ENCODE data around the gene RTP2.

The RTP2 gene

DNA sequence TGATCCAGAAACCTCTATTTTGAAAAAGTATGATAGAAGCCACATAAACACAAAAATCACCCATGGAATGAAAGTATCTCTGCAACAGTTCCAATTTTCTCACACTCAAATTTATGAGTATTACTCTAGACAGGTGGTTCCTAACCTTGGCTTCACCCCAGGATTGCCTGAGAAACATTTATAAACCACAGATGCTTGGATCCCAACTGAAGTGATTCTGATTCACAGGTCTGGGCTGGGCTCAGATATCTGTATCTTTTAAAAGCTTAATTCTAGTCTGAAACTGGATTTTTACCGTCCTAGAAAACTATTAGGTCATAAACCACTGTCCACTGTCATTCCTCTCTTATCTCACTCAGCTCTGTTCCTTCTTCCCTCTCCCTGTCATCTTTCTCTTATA is 24.8 kb downstream of the RTP2 start:
- ChIA-PET POLR2A (no interaction called here), CTCF (interaction anchor here (0.6 to 11.0 kb wide), 7 partner anchors 29 to 564 kb away, joined by 3 to 407 read pairs (median 8); no protein-coding TSS in a partner anchor)
- Histone ChIP-seq H3K4me1 (ENCODE audit: control insufficient read depth, insufficient read depth, low read length) (no peaks in the 10 kb centered on the region), H3K27ac (ENCODE audit: extremely low read depth, low read depth, low read length) (no peak overlapping the region), H3K4me3 (ENCODE audit: low read depth, low read length) (no peak overlapping the region), H3K36me3 (ENCODE audit: control insufficient read depth in 2 of 2, insufficient read depth in 1 of 2, low read length in 2 of 2) (no peaks in the 10 kb centered on the region), H3K9me3 (ENCODE audit: control insufficient read depth, insufficient read depth, low read depth, low read length) (no peaks in the 10 kb centered on the region)
- TF ChIP-seq ZNF239 (tag by site-specific recombination; IDR thresholded peaks at IDR 0.05) = no peak
- no peak for TF ChIP-seq ZNF747 (tag by site-specific recombination; IDR thresholded peaks at IDR 0.05)
- TF ChIP-seq ZNF221 (tag by site-specific recombination; IDR thresholded peaks at IDR 0.05; ENCODE audit: borderline replicate concordance) = no peak
- no peak for TF ChIP-seq OVOL3 (tag by site-specific recombination; IDR thresholded peaks at IDR 0.05)
- TF ChIP-seq, protein P1, sequence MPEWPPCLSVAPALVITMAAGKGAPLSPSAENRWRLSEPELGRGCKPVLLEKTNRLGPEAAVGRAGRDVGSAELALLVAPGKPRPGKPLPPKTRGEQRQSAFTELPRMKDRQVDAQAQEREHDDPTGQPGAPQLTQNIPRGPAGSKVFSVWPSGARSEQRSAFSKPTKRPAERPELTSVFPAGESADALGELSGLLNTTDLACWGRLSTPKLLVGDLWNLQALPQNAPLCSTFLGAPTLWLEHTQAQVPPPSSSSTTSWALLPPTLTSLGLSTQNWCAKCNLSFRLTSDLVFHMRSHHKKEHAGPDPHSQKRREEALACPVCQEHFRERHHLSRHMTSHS (tag by site-specific recombination; IDR thresholded peaks at IDR 0.05) = no peak
- TF ChIP-seq, protein P2, sequence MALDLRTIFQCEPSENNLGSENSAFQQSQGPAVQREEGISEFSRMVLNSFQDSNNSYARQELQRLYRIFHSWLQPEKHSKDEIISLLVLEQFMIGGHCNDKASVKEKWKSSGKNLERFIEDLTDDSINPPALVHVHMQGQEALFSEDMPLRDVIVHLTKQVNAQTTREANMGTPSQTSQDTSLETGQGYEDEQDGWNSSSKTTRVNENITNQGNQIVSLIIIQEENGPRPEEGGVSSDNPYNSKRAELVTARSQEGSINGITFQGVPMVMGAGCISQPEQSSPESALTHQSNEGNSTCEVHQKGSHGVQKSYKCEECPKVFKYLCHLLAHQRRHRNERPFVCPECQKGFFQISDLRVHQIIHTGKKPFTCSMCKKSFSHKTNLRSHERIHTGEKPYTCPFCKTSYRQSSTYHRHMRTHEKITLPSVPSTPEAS (tag by site-specific recombination; IDR thresholded peaks at IDR 0.05) = no peak
- no peak for TF ChIP-seq ZNF274 (IDR thresholded peaks at IDR 0.05; ENCODE audit: low read length)
- TF ChIP-seq ZNF274 (tag by site-specific recombination; IDR thresholded peaks at IDR 0.05; ENCODE audit: borderline replicate concordance) = no peak
- TF ChIP-seq FEZF1 (tag by site-specific recombination; IDR thresholded peaks at IDR 0.05) = no peak
- TF ChIP-seq ZNF146 (tag by site-specific recombination; IDR thresholded peaks at IDR 0.05) = no peak
- TF ChIP-seq, protein P3, sequence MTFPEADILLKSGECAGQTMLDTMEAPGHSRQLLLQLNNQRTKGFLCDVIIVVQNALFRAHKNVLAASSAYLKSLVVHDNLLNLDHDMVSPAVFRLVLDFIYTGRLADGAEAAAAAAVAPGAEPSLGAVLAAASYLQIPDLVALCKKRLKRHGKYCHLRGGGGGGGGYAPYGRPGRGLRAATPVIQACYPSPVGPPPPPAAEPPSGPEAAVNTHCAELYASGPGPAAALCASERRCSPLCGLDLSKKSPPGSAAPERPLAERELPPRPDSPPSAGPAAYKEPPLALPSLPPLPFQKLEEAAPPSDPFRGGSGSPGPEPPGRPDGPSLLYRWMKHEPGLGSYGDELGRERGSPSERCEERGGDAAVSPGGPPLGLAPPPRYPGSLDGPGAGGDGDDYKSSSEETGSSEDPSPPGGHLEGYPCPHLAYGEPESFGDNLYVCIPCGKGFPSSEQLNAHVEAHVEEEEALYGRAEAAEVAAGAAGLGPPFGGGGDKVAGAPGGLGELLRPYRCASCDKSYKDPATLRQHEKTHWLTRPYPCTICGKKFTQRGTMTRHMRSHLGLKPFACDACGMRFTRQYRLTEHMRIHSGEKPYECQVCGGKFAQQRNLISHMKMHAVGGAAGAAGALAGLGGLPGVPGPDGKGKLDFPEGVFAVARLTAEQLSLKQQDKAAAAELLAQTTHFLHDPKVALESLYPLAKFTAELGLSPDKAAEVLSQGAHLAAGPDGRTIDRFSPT (tag by site-specific recombination; IDR thresholded peaks at IDR 0.05) = no peak
- TF ChIP-seq, protein P4, sequence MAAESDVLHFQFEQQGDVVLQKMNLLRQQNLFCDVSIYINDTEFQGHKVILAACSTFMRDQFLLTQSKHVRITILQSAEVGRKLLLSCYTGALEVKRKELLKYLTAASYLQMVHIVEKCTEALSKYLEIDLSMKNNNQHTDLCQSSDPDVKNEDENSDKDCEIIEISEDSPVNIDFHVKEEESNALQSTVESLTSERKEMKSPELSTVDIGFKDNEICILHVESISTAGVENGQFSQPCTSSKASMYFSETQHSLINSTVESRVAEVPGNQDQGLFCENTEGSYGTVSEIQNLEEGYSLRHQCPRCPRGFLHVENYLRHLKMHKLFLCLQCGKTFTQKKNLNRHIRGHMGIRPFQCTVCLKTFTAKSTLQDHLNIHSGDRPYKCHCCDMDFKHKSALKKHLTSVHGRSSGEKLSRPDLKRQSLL (tag by site-specific recombination; IDR thresholded peaks at IDR 0.05) = no peak
- TF ChIP-seq ZNF416 (tag by site-specific recombination; IDR thresholded peaks at IDR 0.05) = no peak
- no peak for TF ChIP-seq KLF8 (tag by site-specific recombination; IDR thresholded peaks at IDR 0.05)
- no peak for TF ChIP-seq HOXC10 (CRISPR knock-in tag; IDR thresholded peaks at IDR 0.05)
- no peak for TF ChIP-seq ZNF664 (tag by site-specific recombination; IDR thresholded peaks at IDR 0.05)
- no peak for TF ChIP-seq SCRT2 (tag by site-specific recombination; IDR thresholded peaks at IDR 0.05)
- no peak for TF ChIP-seq ZNF658 (tag by site-specific recombination; IDR thresholded peaks at IDR 0.05)

DNA sequence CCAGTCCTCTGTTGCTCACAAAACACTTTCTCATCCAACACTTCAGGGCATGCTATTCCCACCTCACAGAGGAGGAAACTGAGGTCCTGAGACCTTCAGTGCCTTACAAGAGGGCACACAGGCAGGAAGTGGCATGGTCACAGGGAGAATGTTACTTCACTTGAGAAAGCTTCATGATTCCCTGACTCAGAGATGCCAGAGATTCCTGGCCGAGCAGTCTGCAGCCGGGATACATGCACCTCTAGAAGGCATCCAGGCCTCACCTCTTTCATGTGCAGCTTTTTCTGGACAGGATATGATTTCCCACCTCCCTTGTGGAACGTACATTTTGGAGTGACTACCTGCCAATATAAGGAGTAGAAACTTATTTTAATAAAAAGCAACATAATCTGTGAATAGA is 29.3 kb downstream of the RTP2 start:
- Histone ChIP-seq H3K4me1 (ENCODE audit: control insufficient read depth, insufficient read depth, low read length) (no peaks in the 10 kb centered on the region), H3K9me3 (ENCODE audit: control insufficient read depth, insufficient read depth, low read depth, low read length) (no peaks in the 10 kb centered on the region), H3K36me3 (ENCODE audit: control insufficient read depth in 2 of 2, insufficient read depth in 1 of 2, low read length in 2 of 2) (no peaks in the 10 kb centered on the region), H3K4me3 (ENCODE audit: low read depth, low read length) (no peak overlapping the region), H3K27ac (ENCODE audit: extremely low read depth, low read depth, low read length) (no peak overlapping the region)
- CTCF ChIA-PET = interaction anchor here (3.7 kb wide), 1 partner anchor 354 kb away, joined by 23 read pairs; no protein-coding TSS in a partner anchor
- POLR2A ChIA-PET = no interaction called here
- TF ChIP-seq ZNF24 (tag by site-specific recombination; IDR thresholded peaks at IDR 0.05) (no peak), OSR2 (tag by site-specific recombination; IDR thresholded peaks at IDR 0.05) (no peak), ZNF266 (tag by site-specific recombination; IDR thresholded peaks at IDR 0.05; ENCODE audit: low read depth) (no peak), ZFP3 (tag by site-specific recombination; IDR thresholded peaks at IDR 0.05; ENCODE audit: low read depth) (no peak), ZNF350 (tag by site-specific recombination; IDR thresholded peaks at IDR 0.05) (no peak)
- TF ChIP-seq, protein P5, sequence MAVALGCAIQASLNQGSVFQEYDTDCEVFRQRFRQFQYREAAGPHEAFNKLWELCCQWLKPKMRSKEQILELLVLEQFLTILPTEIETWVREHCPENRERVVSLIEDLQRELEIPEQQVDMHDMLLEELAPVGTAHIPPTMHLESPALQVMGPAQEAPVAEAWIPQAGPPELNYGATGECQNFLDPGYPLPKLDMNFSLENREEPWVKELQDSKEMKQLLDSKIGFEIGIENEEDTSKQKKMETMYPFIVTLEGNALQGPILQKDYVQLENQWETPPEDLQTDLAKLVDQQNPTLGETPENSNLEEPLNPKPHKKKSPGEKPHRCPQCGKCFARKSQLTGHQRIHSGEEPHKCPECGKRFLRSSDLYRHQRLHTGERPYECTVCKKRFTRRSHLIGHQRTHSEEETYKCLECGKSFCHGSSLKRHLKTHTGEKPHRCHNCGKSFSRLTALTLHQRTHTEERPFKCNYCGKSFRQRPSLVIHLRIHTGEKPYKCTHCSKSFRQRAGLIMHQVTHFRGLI (tag by site-specific recombination; IDR thresholded peaks at IDR 0.05) = no peak
- TF ChIP-seq, protein P6, sequence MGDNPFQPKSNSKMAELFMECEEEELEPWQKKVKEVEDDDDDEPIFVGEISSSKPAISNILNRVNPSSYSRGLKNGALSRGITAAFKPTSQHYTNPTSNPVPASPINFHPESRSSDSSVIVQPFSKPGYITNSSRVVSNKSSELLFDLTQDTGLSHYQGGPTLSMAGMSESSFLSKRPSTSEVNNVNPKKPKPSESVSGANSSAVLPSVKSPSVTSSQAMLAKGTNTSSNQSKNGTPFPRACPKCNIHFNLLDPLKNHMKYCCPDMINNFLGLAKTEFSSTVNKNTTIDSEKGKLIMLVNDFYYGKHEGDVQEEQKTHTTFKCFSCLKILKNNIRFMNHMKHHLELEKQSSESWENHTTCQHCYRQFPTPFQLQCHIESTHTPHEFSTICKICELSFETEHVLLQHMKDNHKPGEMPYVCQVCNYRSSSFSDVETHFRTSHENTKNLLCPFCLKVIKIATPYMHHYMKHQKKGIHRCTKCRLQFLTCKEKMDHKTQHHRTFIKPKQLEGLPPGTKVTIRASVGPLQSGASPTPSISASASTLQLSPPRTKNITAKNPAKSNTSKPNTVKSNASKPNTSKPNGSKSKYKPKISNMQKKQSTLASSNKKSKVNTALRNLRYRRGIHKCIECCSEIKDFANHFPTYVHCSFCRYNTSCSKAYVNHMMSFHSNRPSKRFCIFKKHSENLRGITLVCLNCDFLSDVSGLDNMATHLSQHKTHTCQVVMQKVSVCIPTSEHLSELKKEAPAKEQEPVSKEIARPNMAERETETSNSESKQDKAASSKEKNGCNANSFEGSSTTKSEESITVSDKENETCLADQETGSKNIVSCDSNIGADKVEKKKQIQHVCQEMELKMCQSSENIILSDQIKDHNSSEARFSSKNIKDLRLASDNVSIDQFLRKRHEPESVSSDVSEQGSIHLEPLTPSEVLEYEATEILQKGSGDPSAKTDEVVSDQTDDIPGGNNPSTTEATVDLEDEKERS (tag by site-specific recombination; IDR thresholded peaks at IDR 0.05) = no peak
- TF ChIP-seq, protein P7, sequence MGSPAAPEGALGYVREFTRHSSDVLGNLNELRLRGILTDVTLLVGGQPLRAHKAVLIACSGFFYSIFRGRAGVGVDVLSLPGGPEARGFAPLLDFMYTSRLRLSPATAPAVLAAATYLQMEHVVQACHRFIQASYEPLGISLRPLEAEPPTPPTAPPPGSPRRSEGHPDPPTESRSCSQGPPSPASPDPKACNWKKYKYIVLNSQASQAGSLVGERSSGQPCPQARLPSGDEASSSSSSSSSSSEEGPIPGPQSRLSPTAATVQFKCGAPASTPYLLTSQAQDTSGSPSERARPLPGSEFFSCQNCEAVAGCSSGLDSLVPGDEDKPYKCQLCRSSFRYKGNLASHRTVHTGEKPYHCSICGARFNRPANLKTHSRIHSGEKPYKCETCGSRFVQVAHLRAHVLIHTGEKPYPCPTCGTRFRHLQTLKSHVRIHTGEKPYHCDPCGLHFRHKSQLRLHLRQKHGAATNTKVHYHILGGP (tag by site-specific recombination; IDR thresholded peaks at IDR 0.05) = no peak
